Measurements from ENCODE around the gene DLG2.

DNA sequence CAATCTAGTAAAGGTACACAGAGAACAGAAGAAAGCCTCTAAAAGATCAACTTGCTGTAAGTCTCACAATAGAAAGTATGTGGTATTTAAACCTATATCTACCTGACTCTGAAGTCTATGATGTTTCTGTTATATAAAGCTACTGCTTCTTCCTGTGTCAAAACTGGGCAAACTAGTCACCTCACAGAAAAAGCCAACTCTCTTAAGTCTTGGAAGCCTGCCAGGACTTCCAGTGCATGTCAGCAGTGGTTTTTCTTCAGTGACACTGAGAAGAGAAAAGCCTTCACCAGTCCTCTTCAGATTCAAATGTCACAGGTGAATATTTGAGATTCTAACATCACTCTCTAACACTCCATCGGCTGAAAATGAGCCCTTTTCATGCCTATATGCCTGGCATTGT is 808.0 kb downstream of the DLG2 start:
- no peak for TF ChIP-seq CTCF (IDR thresholded peaks at IDR 0.05)
- TF ChIP-seq E2F5 (CRISPR knock-in tag; IDR thresholded peaks at IDR 0.05) = no peak
- TF ChIP-seq PREB (CRISPR knock-in tag; IDR thresholded peaks at IDR 0.05; ENCODE audit: borderline replicate concordance) = no peak
- no peak for TF ChIP-seq ATF2 (CRISPR knock-in tag; IDR thresholded peaks at IDR 0.05; ENCODE audit: borderline replicate concordance, low read depth)
- no peak for TF ChIP-seq FOXK1 (CRISPR knock-in tag; IDR thresholded peaks at IDR 0.05)

Measured in WTC11 (cell line).